OCI-LY1 (cell line): ENCODE measurements around the gene GNAZ.

ENCODE experiments used
- EZH2 ChIP-seq: fragments of 200-600 bp; sonication (generic), shearing (Covaris generic); IDR thresholded peaks from 2 replicates; pipeline ENCODE4 v1.8.0; 2017; ENCODE audit warnings: borderline replicate concordance, mixed run types, mild to moderate bottlenecking, antibody characterized with exemption, low read length, moderate library complexity, mixed read lengths
- TF ChIP-seq, protein P1 (sequence below): fragments of 200-600 bp; sonication (generic), shearing (Covaris generic); IDR thresholded peaks from 2 replicates; pipeline ENCODE4 v1.5.1; 2017; ENCODE audit warnings: mild to moderate bottlenecking, antibody characterized with exemption, low read length, moderate library complexity, mixed read lengths

GRCh38 chr22:23091760-23092159 is 21.4 kb downstream of the GNAZ start:
- TF ChIP-seq EZH2, result no peak
- TF ChIP-seq, protein P1, sequence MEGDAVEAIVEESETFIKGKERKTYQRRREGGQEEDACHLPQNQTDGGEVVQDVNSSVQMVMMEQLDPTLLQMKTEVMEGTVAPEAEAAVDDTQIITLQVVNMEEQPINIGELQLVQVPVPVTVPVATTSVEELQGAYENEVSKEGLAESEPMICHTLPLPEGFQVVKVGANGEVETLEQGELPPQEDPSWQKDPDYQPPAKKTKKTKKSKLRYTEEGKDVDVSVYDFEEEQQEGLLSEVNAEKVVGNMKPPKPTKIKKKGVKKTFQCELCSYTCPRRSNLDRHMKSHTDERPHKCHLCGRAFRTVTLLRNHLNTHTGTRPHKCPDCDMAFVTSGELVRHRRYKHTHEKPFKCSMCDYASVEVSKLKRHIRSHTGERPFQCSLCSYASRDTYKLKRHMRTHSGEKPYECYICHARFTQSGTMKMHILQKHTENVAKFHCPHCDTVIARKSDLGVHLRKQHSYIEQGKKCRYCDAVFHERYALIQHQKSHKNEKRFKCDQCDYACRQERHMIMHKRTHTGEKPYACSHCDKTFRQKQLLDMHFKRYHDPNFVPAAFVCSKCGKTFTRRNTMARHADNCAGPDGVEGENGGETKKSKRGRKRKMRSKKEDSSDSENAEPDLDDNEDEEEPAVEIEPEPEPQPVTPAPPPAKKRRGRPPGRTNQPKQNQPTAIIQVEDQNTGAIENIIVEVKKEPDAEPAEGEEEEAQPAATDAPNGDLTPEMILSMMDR, result no peak
